Measurements from ENCODE around the gene N4BP2L2.

Gene N4BP2L2

GRCh38 chr13:32471187-32471922, 67.2 kb downstream of the N4BP2L2 start:
- no peak for DNase-seq (ENCODE audit: low read depth, low spot score)

- no peak for DNase-seq (ENCODE audit: low read depth, low spot score)
Measured at GRCh38 chr13:32468502-32469142, 70.0 kb downstream of the N4BP2L2 start.

GRCh38 chr13:32456591-32456990, 82.0 kb downstream of the N4BP2L2 start:
- DNase-seq (ENCODE audit: low read depth, low spot score), result no peak

GRCh38 chr13:32455594-32455903, 83.0 kb downstream of the N4BP2L2 start:
- no peak for DNase-seq (ENCODE audit: low read depth, low spot score)

- DNase-seq (ENCODE audit: low read depth, low spot score), result no peak
Measured at GRCh38 chr13:32454886-32455593, 83.6 kb downstream of the N4BP2L2 start.

- DNase-seq (ENCODE audit: low read depth, low spot score), result no peak
Measured at GRCh38 chr13:32453981-32454380, 84.6 kb downstream of the N4BP2L2 start.

- DNase-seq (ENCODE audit: low read depth, low spot score), result no peak
Measured at GRCh38 chr13:32448972-32449371, 89.6 kb downstream of the N4BP2L2 start.

GRCh38 chr13:32447894-32448623, 90.5 kb downstream of the N4BP2L2 start:
- DNase-seq (ENCODE audit: low read depth, low spot score), result no peak

GRCh38 chr13:32446773-32447465, 91.7 kb downstream of the N4BP2L2 start:
- no peak for DNase-seq (ENCODE audit: low read depth, low spot score)

GRCh38 chr13:32446220-32446619, 92.4 kb downstream of the N4BP2L2 start:
- DNase-seq (ENCODE audit: low read depth, low spot score), result no peak

GRCh38 chr13:32445461-32445860, 93.1 kb downstream of the N4BP2L2 start:
- DNase-seq (ENCODE audit: low read depth, low spot score), result no peak

- no peak for DNase-seq (ENCODE audit: low read depth, low spot score)
Measured at GRCh38 chr13:32443111-32443510, 95.5 kb downstream of the N4BP2L2 start.

GRCh38 chr13:32438871-32439270, 99.7 kb downstream of the N4BP2L2 start:
- DNase-seq (ENCODE audit: low read depth, low spot score), result no peak

- no peak for DNase-seq (ENCODE audit: low read depth, low spot score)
Measured at GRCh38 chr13:32432856-32433255, 105.7 kb downstream of the N4BP2L2 start.

- DNase-seq (ENCODE audit: low read depth, low spot score), result no peak
Measured at GRCh38 chr13:32431361-32431760, 107.2 kb downstream of the N4BP2L2 start.

GRCh38 chr13:32430018-32430747, 108.4 kb downstream of the N4BP2L2 start:
- no peak for DNase-seq (ENCODE audit: low read depth, low spot score)

- no peak for DNase-seq (ENCODE audit: low read depth, low spot score)
Measured at GRCh38 chr13:32429433-32429909, 109.1 kb downstream of the N4BP2L2 start.

GRCh38 chr13:32428581-32429432, 109.8 kb downstream of the N4BP2L2 start:
- no peak for DNase-seq (ENCODE audit: low read depth, low spot score)

GRCh38 chr13:32427852-32428580, 110.6 kb downstream of the N4BP2L2 start, which contains the start of gene N4BP2L1:
TSS of gene N4BP2L1 (minus strand) at chr13:32428130. CDS start at chr13:32428082, 48 bp downstream.
- DNase-seq (ENCODE audit: low read depth, low spot score), result no peak
